ENCODE data around the gene CC2D1B.

GRCh38 chr1:52399629-52400028 is 33.6 kb upstream of the CC2D1B start:
- TF ChIP-seq, protein P1, sequence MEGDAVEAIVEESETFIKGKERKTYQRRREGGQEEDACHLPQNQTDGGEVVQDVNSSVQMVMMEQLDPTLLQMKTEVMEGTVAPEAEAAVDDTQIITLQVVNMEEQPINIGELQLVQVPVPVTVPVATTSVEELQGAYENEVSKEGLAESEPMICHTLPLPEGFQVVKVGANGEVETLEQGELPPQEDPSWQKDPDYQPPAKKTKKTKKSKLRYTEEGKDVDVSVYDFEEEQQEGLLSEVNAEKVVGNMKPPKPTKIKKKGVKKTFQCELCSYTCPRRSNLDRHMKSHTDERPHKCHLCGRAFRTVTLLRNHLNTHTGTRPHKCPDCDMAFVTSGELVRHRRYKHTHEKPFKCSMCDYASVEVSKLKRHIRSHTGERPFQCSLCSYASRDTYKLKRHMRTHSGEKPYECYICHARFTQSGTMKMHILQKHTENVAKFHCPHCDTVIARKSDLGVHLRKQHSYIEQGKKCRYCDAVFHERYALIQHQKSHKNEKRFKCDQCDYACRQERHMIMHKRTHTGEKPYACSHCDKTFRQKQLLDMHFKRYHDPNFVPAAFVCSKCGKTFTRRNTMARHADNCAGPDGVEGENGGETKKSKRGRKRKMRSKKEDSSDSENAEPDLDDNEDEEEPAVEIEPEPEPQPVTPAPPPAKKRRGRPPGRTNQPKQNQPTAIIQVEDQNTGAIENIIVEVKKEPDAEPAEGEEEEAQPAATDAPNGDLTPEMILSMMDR (IDR thresholded peaks at IDR 0.05; ENCODE audit: extremely low read depth in 1 of 2, insufficient read depth in 1 of 2, low read depth in 1 of 2, low read length in 2 of 2), result no peak
- TF ChIP-seq JUN (IDR thresholded peaks at IDR 0.05; ENCODE audit: borderline replicate concordance, insufficient read depth, insufficient read length, low read depth) (no peak), MAX (IDR thresholded peaks at IDR 0.05; ENCODE audit: insufficient read depth, insufficient read length) (no peak), POLR2AphosphoS5 (IDR thresholded peaks at IDR 0.05; ENCODE audit: insufficient read depth, low read depth, low read length) (no peak)

Data from endothelial cell of umbilical vein (primary cell).